ENCODE measurements around the gene COL5A2. TPM values are rescaled to one million over a fixed set of nuclear protein-coding genes. Genes with fewer than 3 reads are reported as not detected.

COL5A2 gene
- total and polyA plus RNA-seq, 4 donors = 3.2 to 83.5 (median 9.1) TPM

DNA sequence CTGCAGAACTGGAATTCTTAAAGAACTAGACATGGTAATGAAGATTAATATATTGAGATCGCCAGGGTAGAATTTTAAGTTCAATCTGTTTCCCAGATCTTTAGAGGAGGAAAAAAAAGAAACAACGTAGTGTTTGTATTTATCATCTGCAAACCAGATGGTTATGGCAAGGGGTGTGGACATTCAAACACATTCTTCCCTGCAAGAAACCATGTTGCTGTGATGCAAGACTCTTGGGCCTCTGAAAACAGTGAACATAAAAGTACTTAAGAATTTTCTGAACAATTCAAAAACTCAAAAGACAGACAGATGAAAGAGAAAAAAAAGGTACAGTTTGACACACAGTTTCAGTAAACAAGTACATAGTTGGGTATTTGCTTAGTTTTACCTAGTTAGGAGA lies 35.6 kb downstream of the COL5A2 start (continued):
- TF ChIP-seq EGR1 (IDR thresholded peaks at IDR 0.05; ENCODE audit: low read depth in 2 of 2) (no peak), FOXA1 (IDR thresholded peaks at IDR 0.05) (no peak), YY1 (IDR thresholded peaks at IDR 0.05) (no peak)

DNA sequence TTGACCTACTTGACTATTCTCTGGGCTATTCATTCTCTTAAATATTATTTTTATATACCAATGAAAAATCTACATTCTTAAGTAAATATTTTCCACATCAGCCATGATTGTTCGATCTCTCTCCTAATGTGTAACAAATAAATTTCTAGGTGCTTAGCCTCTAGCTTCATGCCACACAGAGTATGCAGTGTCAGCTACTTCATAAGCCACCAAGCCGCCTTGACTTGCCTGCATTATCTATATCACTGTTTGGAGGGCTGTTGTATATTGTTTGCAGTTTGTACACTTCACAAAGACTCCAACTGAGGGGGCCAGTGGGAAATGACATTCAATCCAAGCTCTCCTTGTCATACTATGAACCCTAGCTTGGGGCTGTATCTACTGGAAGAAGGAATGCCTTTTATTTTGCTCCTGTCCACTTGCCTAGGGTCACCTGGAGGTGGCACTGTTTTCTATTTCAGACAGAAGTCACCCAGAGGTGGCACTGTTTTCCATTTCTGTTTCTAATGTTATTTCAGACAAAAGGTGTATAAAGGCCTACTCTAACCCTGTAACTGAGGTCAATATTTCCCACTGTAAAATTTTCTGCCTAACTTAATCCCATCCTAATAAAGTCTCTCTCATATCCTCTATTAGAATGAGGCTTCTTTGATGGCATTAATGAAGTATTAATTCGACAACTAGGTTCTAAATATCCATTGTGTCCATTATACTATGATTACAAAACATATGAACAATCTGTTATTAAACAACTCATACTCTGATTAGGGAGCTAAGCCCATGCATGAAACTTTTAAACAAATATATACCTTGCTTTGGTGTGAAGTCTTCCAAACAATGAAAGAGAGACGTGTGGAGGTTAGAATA lies 36.4 kb downstream of the COL5A2 start:
- no peak overlapping the region for H3K27ac ChIP-seq (ENCODE audit: low read depth in 1 of 2, low read length in 2 of 2)
- H3K4me3 ChIP-seq (ENCODE audit: low read depth in 1 of 3, low read length in 3 of 3) = no peak overlapping the region
- H3K9me3 ChIP-seq (ENCODE audit: control insufficient read depth in 4 of 4, low read length in 3 of 4) = no peaks in the 10 kb centered on the region
- H3K4me1 ChIP-seq (ENCODE audit: control insufficient read depth in 4 of 4, insufficient read depth in 4 of 4, low read length in 3 of 4) = no peaks in the 10 kb centered on the region
- H3K36me3 ChIP-seq (ENCODE audit: control insufficient read depth in 4 of 4, insufficient read depth in 3 of 4, low read depth in 1 of 4, low read length in 3 of 4) = no peaks in the 10 kb centered on the region
- WGBS = 89% methylated on average over 4 of the region's 4 CpGs
- DNase-seq (ENCODE audit: low spot score) = no peak
- TF ChIP-seq JUND (IDR thresholded peaks at IDR 0.05) (no peak), HNF4A (conservative IDR thresholded peaks at IDR 0.05) (peak in 1 of 2 donors; percentile 42), ATF3 (IDR thresholded peaks at IDR 0.05) (no peak), HNF4G (IDR thresholded peaks at IDR 0.05) (no peak), NR2F2 (IDR thresholded peaks at IDR 0.05) (peak; percentile 16), RXRA (IDR thresholded peaks at IDR 0.05) (peak; percentile 34 to 75), SP1 (IDR thresholded peaks at IDR 0.05) (peak; percentile 7), RAD21 (IDR thresholded peaks at IDR 0.05) (peak; percentile 92 to 95), FOXA1 (IDR thresholded peaks at IDR 0.05) (no peak), CTCF (IDR thresholded peaks at IDR 0.05; ENCODE audit: low read depth, low read length, missing input control) (peak; percentile 92), MAX (IDR thresholded peaks at IDR 0.05) (no peak)
- TF ChIP-seq, protein P1, sequence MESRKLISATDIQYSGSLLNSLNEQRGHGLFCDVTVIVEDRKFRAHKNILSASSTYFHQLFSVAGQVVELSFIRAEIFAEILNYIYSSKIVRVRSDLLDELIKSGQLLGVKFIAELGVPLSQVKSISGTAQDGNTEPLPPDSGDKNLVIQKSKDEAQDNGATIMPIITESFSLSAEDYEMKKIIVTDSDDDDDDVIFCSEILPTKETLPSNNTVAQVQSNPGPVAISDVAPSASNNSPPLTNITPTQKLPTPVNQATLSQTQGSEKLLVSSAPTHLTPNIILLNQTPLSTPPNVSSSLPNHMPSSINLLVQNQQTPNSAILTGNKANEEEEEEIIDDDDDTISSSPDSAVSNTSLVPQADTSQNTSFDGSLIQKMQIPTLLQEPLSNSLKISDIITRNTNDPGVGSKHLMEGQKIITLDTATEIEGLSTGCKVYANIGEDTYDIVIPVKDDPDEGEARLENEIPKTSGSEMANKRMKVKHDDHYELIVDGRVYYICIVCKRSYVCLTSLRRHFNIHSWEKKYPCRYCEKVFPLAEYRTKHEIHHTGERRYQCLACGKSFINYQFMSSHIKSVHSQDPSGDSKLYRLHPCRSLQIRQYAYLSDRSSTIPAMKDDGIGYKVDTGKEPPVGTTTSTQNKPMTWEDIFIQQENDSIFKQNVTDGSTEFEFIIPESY (IDR thresholded peaks at IDR 0.05) = no peak
- H3K27me3 ChIP-seq (ENCODE audit: control insufficient read depth in 4 of 4, insufficient read depth in 4 of 4, low read length in 3 of 4) = no peaks in the 10 kb centered on the region
- H3K9ac ChIP-seq (ENCODE audit: low read depth in 1 of 2, low read length in 2 of 2) = no peak overlapping the region

DNA sequence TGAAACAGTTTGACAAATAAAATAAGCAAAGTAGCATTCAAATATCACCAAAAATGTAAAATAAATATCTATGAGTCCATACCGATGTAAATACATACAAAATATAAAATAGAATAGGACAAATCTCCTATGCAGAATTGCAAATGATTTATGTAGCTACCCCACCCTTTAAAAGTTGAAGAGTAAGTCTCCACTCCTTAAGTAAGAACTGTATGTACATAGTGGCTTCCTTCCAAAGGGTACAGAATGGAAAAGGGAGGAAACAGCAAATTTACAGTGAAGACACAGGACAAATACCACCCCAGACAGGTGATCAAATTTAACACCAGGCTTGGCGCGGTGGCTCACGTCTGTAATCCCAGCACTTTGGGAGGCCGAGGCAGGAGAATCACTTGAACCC lies 40.8 kb downstream of the COL5A2 start:
- Histone ChIP-seq H3K9ac (ENCODE audit: low read depth in 1 of 2, low read length in 2 of 2) (no peak overlapping the region), H3K4me3 (ENCODE audit: low read depth in 1 of 3, low read length in 3 of 3) (no peak overlapping the region), H3K27ac (ENCODE audit: low read depth in 1 of 2, low read length in 2 of 2) (no peak overlapping the region), H3K9me3 (ENCODE audit: control insufficient read depth in 4 of 4, low read length in 3 of 4) (no peaks in the 10 kb centered on the region), H3K4me1 (ENCODE audit: control insufficient read depth in 4 of 4, insufficient read depth in 4 of 4, low read length in 3 of 4) (no peaks in the 10 kb centered on the region), H3K36me3 (ENCODE audit: control insufficient read depth in 4 of 4, insufficient read depth in 3 of 4, low read depth in 1 of 4, low read length in 3 of 4) (no peaks in the 10 kb centered on the region), H3K27me3 (ENCODE audit: control insufficient read depth in 4 of 4, insufficient read depth in 4 of 4, low read length in 3 of 4) (no peaks in the 10 kb centered on the region)
- 96% methylated on average over 5 of the region's 5 CpGs for WGBS
- TF ChIP-seq JUND (IDR thresholded peaks at IDR 0.05) (no peak), GABPA (IDR thresholded peaks at IDR 0.05 in 1 of 2, conservative IDR thresholded peaks at IDR 0.05 in 1 of 2) (no peak), EGR1 (IDR thresholded peaks at IDR 0.05; ENCODE audit: low read depth in 2 of 2) (no peak), ATF3 (IDR thresholded peaks at IDR 0.05) (no peak), YY1 (IDR thresholded peaks at IDR 0.05) (no peak), FOXA1 (IDR thresholded peaks at IDR 0.05) (no peak)
- TF ChIP-seq, protein P2, sequence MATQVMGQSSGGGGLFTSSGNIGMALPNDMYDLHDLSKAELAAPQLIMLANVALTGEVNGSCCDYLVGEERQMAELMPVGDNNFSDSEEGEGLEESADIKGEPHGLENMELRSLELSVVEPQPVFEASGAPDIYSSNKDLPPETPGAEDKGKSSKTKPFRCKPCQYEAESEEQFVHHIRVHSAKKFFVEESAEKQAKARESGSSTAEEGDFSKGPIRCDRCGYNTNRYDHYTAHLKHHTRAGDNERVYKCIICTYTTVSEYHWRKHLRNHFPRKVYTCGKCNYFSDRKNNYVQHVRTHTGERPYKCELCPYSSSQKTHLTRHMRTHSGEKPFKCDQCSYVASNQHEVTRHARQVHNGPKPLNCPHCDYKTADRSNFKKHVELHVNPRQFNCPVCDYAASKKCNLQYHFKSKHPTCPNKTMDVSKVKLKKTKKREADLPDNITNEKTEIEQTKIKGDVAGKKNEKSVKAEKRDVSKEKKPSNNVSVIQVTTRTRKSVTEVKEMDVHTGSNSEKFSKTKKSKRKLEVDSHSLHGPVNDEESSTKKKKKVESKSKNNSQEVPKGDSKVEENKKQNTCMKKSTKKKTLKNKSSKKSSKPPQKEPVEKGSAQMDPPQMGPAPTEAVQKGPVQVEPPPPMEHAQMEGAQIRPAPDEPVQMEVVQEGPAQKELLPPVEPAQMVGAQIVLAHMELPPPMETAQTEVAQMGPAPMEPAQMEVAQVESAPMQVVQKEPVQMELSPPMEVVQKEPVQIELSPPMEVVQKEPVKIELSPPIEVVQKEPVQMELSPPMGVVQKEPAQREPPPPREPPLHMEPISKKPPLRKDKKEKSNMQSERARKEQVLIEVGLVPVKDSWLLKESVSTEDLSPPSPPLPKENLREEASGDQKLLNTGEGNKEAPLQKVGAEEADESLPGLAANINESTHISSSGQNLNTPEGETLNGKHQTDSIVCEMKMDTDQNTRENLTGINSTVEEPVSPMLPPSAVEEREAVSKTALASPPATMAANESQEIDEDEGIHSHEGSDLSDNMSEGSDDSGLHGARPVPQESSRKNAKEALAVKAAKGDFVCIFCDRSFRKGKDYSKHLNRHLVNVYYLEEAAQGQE (IDR thresholded peaks at IDR 0.05) = no peak
- no peak for DNase-seq (ENCODE audit: low spot score)
